Gastrocnemius medialis (tissue), 4 donors: Measurements from ENCODE around the gene CAMSAP1. TPM values are rescaled to one million over a fixed set of nuclear protein-coding genes. Genes with fewer than 3 reads are reported as not detected.

ENCODE experiments used
- ATAC-seq, 2 donors: fragments of 150-250 bp; one replicate each; pipeline ENCODE4 v1.9.1; 2016
- DNase-seq, 2 donors: peaks; one replicate each; pipeline ENCODE4 v3.0.0-alpha.2; 2019
- H3K27ac ChIP-seq, 4 donors: fragments of 200-600 bp; sonication (generic); 1 replicate in 1 of 4; 2 replicates in 3 of 4; pipeline ENCODE4 v1.5.1; 2016 to 2018; ENCODE audit warnings: mild to moderate bottlenecking in 2 of 4, moderate library complexity in 1 of 4
- H3K27me3 ChIP-seq, 3 donors: fragments of 200-600 bp; sonication (generic) in 2 of 3; 1 replicate in 1 of 3; 2 replicates in 2 of 3; pipeline versions ENCODE4 v1.5.1 to v1.6.0; 2016 to 2019; ENCODE audit warnings: mild to moderate bottlenecking in 1 of 3, moderate library complexity in 1 of 3
- H3K36me3 ChIP-seq, 2 donors: fragments of 200-600 bp; sonication (generic) in 1 of 2; one replicate each; pipeline ENCODE4 v1.5.1; 2017 to 2018
- H3K4me1 ChIP-seq, 2 donors: fragments of 200-600 bp; sonication (generic) in 1 of 2; one replicate each; pipeline ENCODE4 v1.5.1; 2016 to 2017; ENCODE audit warnings: mild to moderate bottlenecking in 2 of 2
- H3K4me3 ChIP-seq, 4 donors: fragments of 200-600 bp; sonication (generic) in 3 of 4; 1 replicate in 1 of 4; 2 replicates in 3 of 4; pipeline ENCODE4 v1.5.1; 2016 to 2019; ENCODE audit warnings: mild to moderate bottlenecking in 2 of 4
- H3K9me3 ChIP-seq, 3 donors: fragments of 200-600 bp; sonication (generic) in 2 of 3; 1 replicate in 1 of 3; 2 replicates in 2 of 3; pipeline ENCODE4 v1.5.1; 2016 to 2019
- POLR2A ChIP-seq, 2 donors: fragments of 450-650 bp; IDR thresholded peaks; one replicate each; pipeline ENCODE4 v1.6.1; 2017; ENCODE audit warnings: antibody characterized with exemption in 2 of 2, mild to moderate bottlenecking in 2 of 2, moderate library complexity in 2 of 2
- in situ Hi-C, 4 donors: fragments of 200-750 bp; cut with MboI; loops; one replicate each; pipeline versions ENCODE4 v1.15.0 to v1.8.0; 2017; ENCODE audit warnings: low sequenced_read_pairs in 4 of 4
- intact Hi-C: fragments of 100-400 bp; cut with DNase I; formaldehyde crosslinking; loops from one replicate; pipeline ENCODE4 v1.15.1; 2023; ENCODE audit warnings: low total_unique reads
- total RNA-seq, 4 donors: library from RNA; depleted of rRNA; stranded (reverse); fragments of >200 nt; gene quantifications; one replicate each; pipeline versions ENCODE4 v1.1.0 to v1.2.3, GENCODE V29; 2016
- TF ChIP-seq, protein P1 (sequence below), 5 experiments: fragments of 450-650 bp in 3 of 5; fragments of 200-600 bp in 2 of 5; sonication (generic) in 2 of 5; IDR thresholded peaks in 4 of 5; conservative IDR thresholded peaks in 1 of 5; 1 replicate in 4 of 5; 2 replicates in 1 of 5; pipeline ENCODE4 v1.5.1; 2016 to 2019; ENCODE audit warnings: antibody characterized with exemption in 5 of 5, mild to moderate bottlenecking in 3 of 5, moderate library complexity in 3 of 5

The CAMSAP1 gene
- total RNA-seq, 4 donors from 2014 or later, result 54.8 to 94.9 (median 82.9) TPM

DNA sequence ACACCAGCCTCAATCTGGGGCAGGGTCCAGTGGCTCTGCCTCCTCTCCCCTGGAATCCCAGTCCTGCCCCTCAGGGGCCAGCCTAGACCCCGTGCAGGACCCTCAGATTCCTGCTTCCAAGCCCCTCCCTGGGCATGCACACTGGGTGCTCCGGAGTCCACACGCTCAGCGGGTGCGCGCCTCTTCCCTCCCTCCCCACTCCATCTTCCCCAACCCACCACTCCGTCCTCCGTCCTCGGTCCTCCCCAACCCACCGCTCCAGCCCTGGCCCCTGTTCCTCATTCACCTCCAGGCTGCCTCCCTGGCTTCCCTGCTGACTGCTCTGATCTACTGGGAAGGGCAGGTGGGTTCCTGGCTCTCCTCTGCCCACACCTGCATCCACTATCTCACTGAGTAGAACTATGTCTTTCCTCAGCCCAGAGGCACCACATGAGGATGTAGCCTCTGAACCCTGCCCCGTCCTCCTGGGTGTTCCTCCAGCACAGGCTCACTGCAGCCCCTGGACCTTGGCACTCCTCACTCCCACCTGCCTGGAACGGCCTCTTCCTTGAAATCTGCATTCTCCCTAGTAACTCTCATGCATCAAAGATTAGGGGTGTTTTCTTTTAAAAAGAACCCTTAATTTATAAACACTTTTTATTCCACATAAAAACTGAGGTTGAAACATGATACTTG lies 92.8 kb downstream of the CAMSAP1 start:
- Histone ChIP-seq H3K4me3 (no peak overlapping the region), H3K36me3 (peaks cover 0 to 84% of the 10 kb centered on the region in 2 donors), H3K27me3 (no peaks in the 10 kb centered on the region), H3K27ac (no peak overlapping the region), H3K4me1 (no peaks in the 10 kb centered on the region), H3K9me3 (no peaks in the 10 kb centered on the region)
- intact Hi-C loops (no loop called here), in situ Hi-C loops (no loop called here)
- DNase-seq, result no peak
- TF ChIP-seq, protein P1, sequence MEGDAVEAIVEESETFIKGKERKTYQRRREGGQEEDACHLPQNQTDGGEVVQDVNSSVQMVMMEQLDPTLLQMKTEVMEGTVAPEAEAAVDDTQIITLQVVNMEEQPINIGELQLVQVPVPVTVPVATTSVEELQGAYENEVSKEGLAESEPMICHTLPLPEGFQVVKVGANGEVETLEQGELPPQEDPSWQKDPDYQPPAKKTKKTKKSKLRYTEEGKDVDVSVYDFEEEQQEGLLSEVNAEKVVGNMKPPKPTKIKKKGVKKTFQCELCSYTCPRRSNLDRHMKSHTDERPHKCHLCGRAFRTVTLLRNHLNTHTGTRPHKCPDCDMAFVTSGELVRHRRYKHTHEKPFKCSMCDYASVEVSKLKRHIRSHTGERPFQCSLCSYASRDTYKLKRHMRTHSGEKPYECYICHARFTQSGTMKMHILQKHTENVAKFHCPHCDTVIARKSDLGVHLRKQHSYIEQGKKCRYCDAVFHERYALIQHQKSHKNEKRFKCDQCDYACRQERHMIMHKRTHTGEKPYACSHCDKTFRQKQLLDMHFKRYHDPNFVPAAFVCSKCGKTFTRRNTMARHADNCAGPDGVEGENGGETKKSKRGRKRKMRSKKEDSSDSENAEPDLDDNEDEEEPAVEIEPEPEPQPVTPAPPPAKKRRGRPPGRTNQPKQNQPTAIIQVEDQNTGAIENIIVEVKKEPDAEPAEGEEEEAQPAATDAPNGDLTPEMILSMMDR (IDR thresholded peaks at IDR 0.05 in 4 of 5, conservative IDR thresholded peaks at IDR 0.05 in 1 of 5), result no peak
- no peak for TF ChIP-seq POLR2A (IDR thresholded peaks at IDR 0.05)
- ATAC-seq, result no peak

DNA sequence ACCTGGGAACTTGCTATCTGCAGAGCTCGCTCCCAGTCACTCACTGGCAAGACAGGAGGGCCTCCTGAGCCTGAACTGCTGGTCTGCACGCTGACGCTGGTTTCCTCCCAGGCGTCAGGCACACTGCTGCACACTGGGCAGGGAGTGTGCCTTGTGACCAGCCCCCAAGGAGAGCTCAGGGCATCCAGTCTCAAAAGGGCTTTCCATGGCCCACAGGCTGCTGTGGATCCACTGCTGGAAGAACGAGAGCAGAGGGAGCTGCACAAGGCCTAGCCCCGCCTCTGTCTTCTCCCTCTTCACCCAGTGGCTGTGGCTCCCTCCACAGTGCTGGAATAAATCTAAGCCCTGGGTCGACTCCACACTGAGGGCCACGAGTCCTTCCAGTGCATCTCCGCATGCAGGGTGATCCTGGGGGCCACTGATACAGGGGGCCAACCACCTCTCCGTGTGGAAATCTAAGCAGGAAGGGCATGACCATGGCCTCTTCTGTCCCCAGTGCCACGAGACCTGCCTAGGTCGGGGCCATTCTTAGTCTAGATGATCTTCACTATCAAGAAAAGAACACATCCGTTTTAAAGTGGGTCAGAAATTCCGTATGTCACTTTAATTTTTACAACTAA lies 93.6 kb downstream of the CAMSAP1 start:
- no peak overlapping the region for H3K4me3 ChIP-seq
- no peak overlapping the region for H3K27ac ChIP-seq
- H3K27me3 ChIP-seq, result no peaks in the 10 kb centered on the region
- H3K36me3 ChIP-seq, result peaks cover 0 to 81% of the 10 kb centered on the region in 2 donors
- no peaks in the 10 kb centered on the region for H3K9me3 ChIP-seq
- intact Hi-C loops, result no loop called here
- no peak for TF ChIP-seq POLR2A (IDR thresholded peaks at IDR 0.05)
- TF ChIP-seq, protein P1 (IDR thresholded peaks at IDR 0.05 in 4 of 5, conservative IDR thresholded peaks at IDR 0.05 in 1 of 5), result no peak
- in situ Hi-C loops, result no loop called here
- no peak for ATAC-seq
- DNase-seq, result no peak
- no peaks in the 10 kb centered on the region for H3K4me1 ChIP-seq

DNA sequence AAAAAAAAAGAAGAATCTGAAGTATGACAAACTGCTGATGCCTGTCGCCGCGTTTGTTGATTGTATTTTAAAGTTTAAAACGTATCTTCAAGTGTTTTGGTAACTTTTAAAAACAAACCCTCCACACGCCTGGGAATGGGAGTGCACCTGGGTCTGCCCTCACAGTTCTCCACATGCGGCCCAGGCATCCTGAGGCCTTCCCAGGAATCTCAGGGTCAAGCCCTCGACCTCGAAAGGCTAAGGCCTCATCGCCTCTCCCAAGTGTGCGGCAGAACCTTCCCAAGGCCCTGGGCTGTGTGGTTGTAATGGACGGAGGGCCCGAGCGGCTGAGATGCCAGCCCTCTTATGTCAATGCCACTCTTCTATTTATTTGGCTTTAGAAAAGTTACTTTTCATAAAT lies 94.4 kb downstream of the CAMSAP1 start:
- Histone ChIP-seq H3K27ac (no peak overlapping the region), H3K4me1 (no peaks in the 10 kb centered on the region), H3K9me3 (no peaks in the 10 kb centered on the region), H3K27me3 (no peaks in the 10 kb centered on the region), H3K36me3 (peaks cover 0 to 73% of the 10 kb centered on the region in 2 donors), H3K4me3 (no peak overlapping the region)
- ATAC-seq, result no peak
- DNase-seq, result no peak
- TF ChIP-seq, protein P1 (IDR thresholded peaks at IDR 0.05 in 4 of 5, conservative IDR thresholded peaks at IDR 0.05 in 1 of 5), result no peak
- no peak for TF ChIP-seq POLR2A (IDR thresholded peaks at IDR 0.05)
- in situ Hi-C loops (no loop called here), intact Hi-C loops (no loop called here)

DNA sequence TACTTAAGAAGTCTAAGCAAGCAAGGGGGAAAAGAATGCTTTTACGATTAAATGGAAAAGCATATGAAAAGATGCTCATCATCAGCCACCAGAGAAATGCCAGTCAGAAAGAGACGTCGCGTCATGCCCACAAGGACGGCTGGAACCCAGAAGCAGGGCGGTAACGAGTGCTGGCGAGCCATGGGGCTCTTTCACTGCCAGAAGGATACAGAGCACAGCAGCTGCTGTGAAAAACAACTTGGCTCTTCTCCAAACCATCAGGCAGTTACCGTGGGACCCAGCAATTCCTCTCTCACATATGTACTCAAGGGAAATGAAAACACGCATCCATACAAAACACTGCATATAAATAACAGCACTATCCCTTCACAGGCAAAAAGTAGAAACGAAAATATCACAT lies 95.5 kb downstream of the CAMSAP1 start:
- H3K36me3 ChIP-seq, result peaks cover 0 to 61% of the 10 kb centered on the region in 2 donors

More for the DNA sequence above, 95.5 kb downstream of the CAMSAP1 start:
- H3K27ac ChIP-seq, result no peak overlapping the region
- H3K9me3 ChIP-seq, result no peaks in the 10 kb centered on the region
- TF ChIP-seq, protein P1 (IDR thresholded peaks at IDR 0.05 in 4 of 5, conservative IDR thresholded peaks at IDR 0.05 in 1 of 5), result no peak
- no peak for TF ChIP-seq POLR2A (IDR thresholded peaks at IDR 0.05)
- intact Hi-C loops (no loop called here), in situ Hi-C loops (no loop called here)
- H3K4me3 ChIP-seq, result no peak overlapping the region
- ATAC-seq (no peak), DNase-seq (no peak)
- H3K27me3 ChIP-seq, result no peaks in the 10 kb centered on the region
- no peaks in the 10 kb centered on the region for H3K4me1 ChIP-seq
